Cardiac muscle cell (in vitro differentiated cells and primary cell): ENCODE results near the gene LSM14B. TPM values are rescaled to one million over a fixed set of nuclear protein-coding genes. Genes with fewer than 3 reads are reported as not detected.
A peak's percentile ranks its signal among the peaks of the same experiment; 100 is the strongest.

Experiments used
- DNase-seq, 2 donors: peaks; one replicate each; pipeline versions ENCODE4 v3.0.0 to v3.0.0-alpha.2; 2010 to 2017; ENCODE audit warnings: low read depth in 1 of 2, low spot score in 1 of 2
- H3K27ac ChIP-seq: fragments of 200-600 bp; sonication (generic); 2 replicates; pipeline ENCODE4 v1.5.1; 2016
- H3K27me3 ChIP-seq: fragments of 200-600 bp; sonication (generic); 2 replicates; pipeline ENCODE4 v1.6.0; 2016; ENCODE audit warnings: control low read depth
- H3K36me3 ChIP-seq: fragments of 200-600 bp; sonication (generic); 2 replicates; pipeline ENCODE4 v1.5.1; 2016; ENCODE audit warnings: control low read depth
- H3K4me1 ChIP-seq: fragments of 200-600 bp; sonication (generic); 2 replicates; pipeline ENCODE4 v1.8.1; 2017; ENCODE audit warnings: low read depth, mild to moderate bottlenecking, mixed run types
- H3K4me3 ChIP-seq: fragments of 200-600 bp; sonication (generic); 2 replicates; pipeline ENCODE4 v1.5.1; 2016; ENCODE audit warnings: mild to moderate bottlenecking
- H3K9me3 ChIP-seq: fragments of 200-600 bp; sonication (generic); 2 replicates; pipeline ENCODE4 v1.5.1; 2017; ENCODE audit warnings: low read depth, mild to moderate bottlenecking, control low read depth
- CTCF ChIP-seq: IDR thresholded peaks from 2 replicates; pipeline ENCODE4 v1.5.1; 2012; ENCODE audit warnings: low read depth, mild to moderate bottlenecking, low read length
- polyA plus RNA-seq: library from polyadenylated mRNA; unstranded; fragments of >200 nt; fragmentation: Nextera tagmentation; extraction: Ambion mirVana; gene quantifications from 2 replicates; pipeline ENCODE4 v1.2.1, GENCODE V29; 2016
- total RNA-seq: library from RNA; depleted of rRNA; stranded (reverse); fragments of >200 nt; gene quantifications from 2 replicates; pipeline ENCODE4 v1.2.3, GENCODE V29; 2016

The LSM14B gene
- total and polyA plus RNA-seq, 2 experiments from 2014 or later: 6.5 to 71.8 TPM

- H3K4me1 ChIP-seq: peaks cover 36% of the 10 kb centered on the region
- peak overlapping the region; percentile 51 for H3K27ac ChIP-seq
- no peaks in the 10 kb centered on the region for H3K27me3 ChIP-seq
- no peak for DNase-seq
- no peak for TF ChIP-seq CTCF
- H3K9me3 ChIP-seq: no peaks in the 10 kb centered on the region
- no peak overlapping the region for H3K4me3 ChIP-seq
- H3K36me3 ChIP-seq: no peaks in the 10 kb centered on the region
These were observed 2.5 kb upstream of the LSM14B start for GRCh38 chr20:62119591-62120364.

GRCh38 chr20:62120365-62120762, 1.9 kb upstream of the LSM14B start:
- peaks cover 36% of the 10 kb centered on the region for H3K4me1 ChIP-seq
- no peak for TF ChIP-seq CTCF
- peak overlapping the region; percentile 51 for H3K27ac ChIP-seq
- H3K36me3 ChIP-seq: peaks cover 5% of the 10 kb centered on the region
- H3K4me3 ChIP-seq: no peak overlapping the region
- no peak for DNase-seq
- H3K9me3 ChIP-seq: no peaks in the 10 kb centered on the region
- no peaks in the 10 kb centered on the region for H3K27me3 ChIP-seq

- H3K27ac ChIP-seq: peak overlapping the region; percentile 98
These were observed 1.1 kb upstream of the LSM14B start for GRCh38 chr20:62120990-62121775.

GRCh38 chr20:62122654-62123449, 577 bp downstream of the LSM14B start:
- H3K4me3 ChIP-seq: peak overlapping the region; percentile 72
- no peak for TF ChIP-seq CTCF
- H3K9me3 ChIP-seq: no peaks in the 10 kb centered on the region
- peak overlapping the region; percentile 82 for H3K27ac ChIP-seq
- peaks cover 27% of the 10 kb centered on the region for H3K4me1 ChIP-seq
- H3K36me3 ChIP-seq: peaks cover 27% of the 10 kb centered on the region
- DNase-seq: peak; percentile 48 to 60
- H3K27me3 ChIP-seq: no peaks in the 10 kb centered on the region

More at GRCh38 chr20:62120990-62121775, 1.1 kb upstream of the LSM14B start:
- Histone ChIP-seq H3K27me3 (no peaks in the 10 kb centered on the region), H3K9me3 (no peaks in the 10 kb centered on the region), H3K4me1 (peaks cover 36% of the 10 kb centered on the region), H3K4me3 (peak overlapping the region; percentile 70), H3K36me3 (peaks cover 13% of the 10 kb centered on the region)
- no peak for TF ChIP-seq CTCF
- no peak for DNase-seq

GRCh38 chr20:62123450-62124118, 1.3 kb downstream of the LSM14B start:
- Histone ChIP-seq H3K4me3 (peak overlapping the region; percentile 72), H3K36me3 (peaks cover 35% of the 10 kb centered on the region), H3K27ac (peak overlapping the region; percentile 37), H3K9me3 (no peaks in the 10 kb centered on the region), H3K4me1 (peaks cover 27% of the 10 kb centered on the region), H3K27me3 (no peaks in the 10 kb centered on the region)
- no peak for TF ChIP-seq CTCF
- peak in 1 of 2 donors; percentile 33 for DNase-seq
